Measurements from ENCODE around the gene ANXA2. TPM values are rescaled to one million over a fixed set of nuclear protein-coding genes. Genes with fewer than 3 reads are reported as not detected.

ANXA2 gene
- total RNA-seq, 3 donors from 2014 or later, result 376 to 796 (median 757) TPM

GRCh38 chr15:60313906-60314305 lies 83.9 kb downstream of the ANXA2 start:
- Histone ChIP-seq H3K36me3 (ENCODE audit: low read depth) (no peaks in the 10 kb centered on the region), H3K4me1 (ENCODE audit: low read depth) (no peaks in the 10 kb centered on the region), H3K9me3 (no peaks in the 10 kb centered on the region), H3K4me3 (no peak overlapping the region)
- TF ChIP-seq CTCF (IDR thresholded peaks at IDR 0.05), result no peak
- DNase-seq (no peak), ATAC-seq (no peak)
- intact Hi-C loops (cut with DNase I, micrococcal nuclease), result no loop called here

GRCh38 chr15:60307034-60307433 lies 90.8 kb downstream of the ANXA2 start:
- ATAC-seq (no peak), DNase-seq (no peak)
- Histone ChIP-seq H3K36me3 (ENCODE audit: low read depth) (no peaks in the 10 kb centered on the region), H3K4me3 (no peak overlapping the region), H3K9me3 (no peaks in the 10 kb centered on the region), H3K4me1 (ENCODE audit: low read depth) (no peaks in the 10 kb centered on the region)
- no peak for TF ChIP-seq CTCF (IDR thresholded peaks at IDR 0.05)
- intact Hi-C loops (cut with DNase I, micrococcal nuclease), result no loop called here

DNA sequence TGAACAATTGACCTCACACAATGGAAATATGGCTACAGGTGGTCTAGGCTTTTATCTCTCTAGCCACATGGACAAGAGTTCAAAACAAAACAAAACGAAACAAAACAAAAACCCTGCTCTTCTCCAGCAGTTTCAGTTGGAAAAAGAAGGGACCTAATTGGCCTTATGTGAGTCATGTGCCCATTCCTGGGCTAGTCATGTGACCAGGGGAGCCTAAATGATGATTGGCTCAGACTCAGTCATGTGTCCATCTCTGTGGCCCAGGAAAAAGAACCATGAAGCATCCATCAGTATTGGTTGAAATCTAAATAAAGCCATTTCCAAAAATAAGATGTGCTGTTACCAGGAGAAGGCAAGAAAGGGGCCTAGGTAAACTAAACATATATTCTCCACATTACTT lies 96.8 kb downstream of the ANXA2 start:
- DNase-seq (no peak), ATAC-seq (no peak)
- Histone ChIP-seq H3K36me3 (ENCODE audit: low read depth) (no peaks in the 10 kb centered on the region), H3K4me3 (no peak overlapping the region), H3K4me1 (ENCODE audit: low read depth) (no peaks in the 10 kb centered on the region), H3K9me3 (no peaks in the 10 kb centered on the region)
- no peak for TF ChIP-seq CTCF (IDR thresholded peaks at IDR 0.05)
- intact Hi-C loops (cut with DNase I, micrococcal nuclease), result no loop called here

- intact Hi-C loops (cut with DNase I, micrococcal nuclease), result no loop called here
- no peaks in the 10 kb centered on the region for H3K9me3 ChIP-seq
- ATAC-seq (peak; percentile 91), DNase-seq (peak; percentile 53 to 66 (median 57))
- H3K4me1 ChIP-seq (ENCODE audit: low read depth), result no peaks in the 10 kb centered on the region
- TF ChIP-seq CTCF (IDR thresholded peaks at IDR 0.05), result peak; percentile 12
- no peak overlapping the region for H3K4me3 ChIP-seq
- H3K36me3 ChIP-seq (ENCODE audit: low read depth), result no peaks in the 10 kb centered on the region
Observed at GRCh38 chr15:60299452-60300047, 98.2 kb downstream of the ANXA2 start.

Other genes with a start within 250 kb of the ANXA2 start
- gene ICE2, start 81.2 kb upstream of the ANXA2 start, total RNA-seq, result 10 to 100 TPM; 31.5 to 47.5 (median 36.3) TPM